ENCODE results near the gene ZNF580.

The ZNF580 gene

GRCh38 chr19:55690109-55690768, 49.4 kb downstream of the ZNF580 start:
- DNase-seq (ENCODE audit: low read depth in 4 of 4, low spot score in 1 of 4): no peak

- no peak for DNase-seq (ENCODE audit: low read depth in 4 of 4, low spot score in 1 of 4)
Observed at GRCh38 chr19:55690769-55691545, 50.2 kb downstream of the ZNF580 start.

DNA sequence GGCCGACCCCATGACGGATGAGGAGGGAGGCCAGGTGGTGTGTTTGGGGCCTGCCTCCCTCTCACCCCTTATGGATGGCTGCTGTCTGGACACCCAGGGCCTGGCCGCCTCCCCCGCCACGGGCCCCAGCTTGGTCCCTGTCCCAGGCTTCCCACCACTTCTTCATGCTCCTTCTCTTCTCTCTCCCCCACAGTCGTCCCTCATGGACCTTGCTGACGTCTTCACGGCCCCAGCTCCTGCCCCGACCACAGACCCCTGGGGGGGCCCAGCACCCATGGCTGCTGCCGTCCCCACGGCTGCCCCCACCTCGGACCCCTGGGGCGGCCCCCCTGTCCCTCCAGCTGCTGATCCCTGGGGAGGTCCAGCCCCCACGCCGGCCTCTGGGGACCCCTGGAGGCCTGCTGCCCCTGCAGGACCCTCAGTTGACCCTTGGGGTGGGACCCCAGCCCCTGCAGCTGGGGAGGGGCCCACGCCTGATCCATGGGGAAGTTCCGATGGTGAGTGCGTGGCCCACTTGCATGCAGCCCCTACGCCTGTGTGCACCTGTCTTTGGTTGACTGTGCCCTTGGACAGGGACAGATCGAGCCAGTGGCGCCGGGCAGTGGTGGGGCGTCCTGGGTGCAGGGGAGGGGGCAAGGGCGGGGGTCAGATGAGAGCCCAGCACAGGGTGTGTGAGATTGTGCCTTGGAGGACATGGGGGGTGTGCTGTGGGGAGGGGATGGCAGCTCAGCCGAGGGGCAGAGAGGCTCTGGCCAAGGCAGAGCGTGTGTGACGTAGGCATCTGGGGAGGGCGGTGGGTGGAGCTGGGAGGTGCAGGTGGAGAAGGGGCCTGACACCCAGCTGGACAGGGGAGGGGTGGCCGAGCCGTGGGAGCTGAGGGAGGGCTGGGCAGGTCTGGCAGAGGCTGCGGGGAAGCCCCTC, 51.0 kb downstream of the ZNF580 start:
- no peak for DNase-seq (ENCODE audit: low read depth in 4 of 4, low spot score in 1 of 4)

DNA sequence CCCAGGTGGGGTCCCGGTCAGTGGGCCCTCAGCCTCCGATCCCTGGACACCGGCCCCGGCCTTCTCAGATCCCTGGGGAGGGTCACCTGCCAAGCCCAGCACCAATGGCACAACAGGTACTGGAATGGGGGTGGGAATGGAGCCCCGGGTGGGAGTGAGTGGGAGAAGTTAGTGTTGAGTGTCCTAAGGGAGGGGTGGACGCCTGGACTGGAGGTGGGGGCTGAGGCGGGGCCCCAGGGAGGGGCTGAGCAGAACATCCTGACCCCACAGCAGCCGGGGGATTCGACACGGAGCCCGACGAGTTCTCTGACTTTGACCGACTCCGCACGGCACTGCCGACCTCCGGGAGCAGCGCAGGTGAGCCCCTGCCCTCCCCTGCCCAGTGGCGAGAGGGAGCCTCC, 51.9 kb downstream of the ZNF580 start:
- no peak for DNase-seq (ENCODE audit: low read depth in 4 of 4, low spot score in 1 of 4)

All from stimulated activated CD4-positive, alpha-beta T cell treated with anti-CD3 and anti-CD28 coated beads, Interleukin-1b, Interleukin-23, amount 100 ng/mL, for 24 hours (primary cell).